Measurements from ENCODE around the gene SPATA24. TPM values are rescaled to one million over a fixed set of nuclear protein-coding genes. Genes with fewer than 3 reads are reported as not detected.

SPATA24 gene
- total and polyA plus RNA-seq, 2 of the 8 experiments (the other 6 are each of a cell fraction or from before 2014, with no cell fraction given): 5.8 to 9.4 TPM

GRCh38 chr5:139415221-139415861 lies 11.5 kb upstream of the SPATA24 start:
- H2BK120ac ChIP-seq (replicated peaks; ENCODE audit: low read depth, low read length): no peak overlapping the region
- H3K9ac ChIP-seq (replicated peaks in 1 of 4; ENCODE audit: extremely low read depth in 1 of 4, low read depth in 3 of 4, low read length in 3 of 4): no peak overlapping the region
- CTCF ChIA-PET (ENCODE audit: partially characterized antibody): interaction anchor here (1.5 kb wide), 2 partner anchors 13 to 98 kb away, joined by 6 read pairs; no protein-coding TSS in a partner anchor
- H3K4me1 ChIP-seq (replicated peaks in 1 of 4; ENCODE audit: control insufficient read depth in 3 of 4, insufficient read depth in 4 of 4, low read length in 3 of 4): peaks cover 4 to 9% (median 6%) of the 10 kb centered on the region in 4 experiments; a peak in 4 of 7 replicates
- H4K8ac ChIP-seq (ENCODE audit: extremely low read depth, insufficient read depth, low read length): no peak overlapping the region
- no peak overlapping the region for H2AK5ac ChIP-seq (ENCODE audit: low read depth, low read length)
- H3K9me3 ChIP-seq (ENCODE audit: insufficient read depth in 2 of 2, low read depth in 1 of 2, low read length in 1 of 2): no peaks in the 10 kb centered on the region
- no peaks in the 10 kb centered on the region for H3K79me1 ChIP-seq (ENCODE audit: low read depth, low read length)
- no peak overlapping the region for H3K4me3 ChIP-seq (ENCODE audit: extremely low read depth in 1 of 4, insufficient read depth in 2 of 4, low read depth in 3 of 4, low read length in 4 of 4)
- H2AFZ ChIP-seq (ENCODE audit: low read length): no peak overlapping the region
- no peak overlapping the region for H2BK15ac ChIP-seq (ENCODE audit: low read length)
- no peak overlapping the region for H3K14ac ChIP-seq (ENCODE audit: insufficient read length)
- H3K36me3 ChIP-seq (ENCODE audit: control insufficient read depth in 2 of 4, insufficient read depth in 4 of 4, low read length in 3 of 4): peaks cover 2 to 21% (median 6%) of the 10 kb centered on the region in 4 experiments; a peak in 5 of 8 replicates
- no peak overlapping the region for H2BK12ac ChIP-seq (ENCODE audit: low read depth, low read length)
- H3K23ac ChIP-seq (ENCODE audit: insufficient read length): no peak overlapping the region
- H3K27me3 ChIP-seq (replicated peaks in 1 of 4; ENCODE audit: control insufficient read depth in 3 of 4, extremely low read depth in 1 of 4, insufficient read depth in 3 of 4, low read length in 3 of 4): no peaks in the 10 kb centered on the region
- POLR2A ChIA-PET (ENCODE audit: partially characterized antibody): interaction anchor here (0.5 to 1.4 kb wide), 5 partner anchors 8 to 102 kb away, joined by 3 to 4 read pairs (median 3); no protein-coding TSS in a partner anchor
- H3K27ac ChIP-seq (ENCODE audit: low read depth, low read length): no peak overlapping the region
- H2BK20ac ChIP-seq (ENCODE audit: low read length): no peak overlapping the region
- H4K91ac ChIP-seq (replicated peaks; ENCODE audit: insufficient read length, low read length): no peak overlapping the region
- 92% methylated on average over 8 of the region's 8 CpGs; no CpG with 5 or more reads in 1 of the 2 experiments for WGBS, 2 experiments (ENCODE audit: extremely low coverage in 1 of 2, insufficient coverage in 1 of 2, insufficient read length in 1 of 2, insufficient replicate concordance in 2 of 2, low coverage in 1 of 2, low lambda C conversion rate in 2 of 2, missing lambda C conversion rate in 1 of 2)
- DNase-seq (ENCODE audit: low read depth in 1 of 2, low spot score in 2 of 2): no peak
- H3K56ac ChIP-seq (replicated peaks; ENCODE audit: insufficient read length, low read depth, low read length): no peak overlapping the region
- FAIRE-seq: no peak
- no peak overlapping the region for H4K5ac ChIP-seq (ENCODE audit: insufficient read length, low read depth, low read length)
- no peak overlapping the region for H2BK5ac ChIP-seq (ENCODE audit: low read depth, low read length)
- no peak overlapping the region for H3K18ac ChIP-seq (ENCODE audit: extremely low read depth, low read length)
- H3K4ac ChIP-seq (replicated peaks; ENCODE audit: insufficient read length, low read depth, low read length): no peak overlapping the region
- H4K20me1 ChIP-seq (replicated peaks in 1 of 2; ENCODE audit: control insufficient read depth in 1 of 2, insufficient read depth in 2 of 2, low read length in 2 of 2): no peaks in the 10 kb centered on the region
- H3K79me2 ChIP-seq (ENCODE audit: control insufficient read depth in 1 of 2, insufficient read depth in 2 of 2, low read length in 2 of 2): no peaks in the 10 kb centered on the region
- H3K23me2 ChIP-seq (ENCODE audit: low read depth, low read length): no peaks in the 10 kb centered on the region
- no peak for TF ChIP-seq SP1 (IDR thresholded peaks at IDR 0.05; ENCODE audit: low read depth, low read length)
- no peak overlapping the region for H3K4me2 ChIP-seq (ENCODE audit: insufficient read depth in 1 of 2, low read depth in 2 of 2, low read length in 2 of 2)

Measured in H1 (cell line).